Glomerular visceral epithelial cell (primary cell): ENCODE data around the gene OSTC.
A peak's percentile ranks its signal among the peaks of the same experiment; 100 is the strongest.
"Not testable (repeated sequence)": the region's sequence is repeated elsewhere in the genome, so short reads cannot be mapped to it uniquely, and the experiment has no call there.

ENCODE experiments used
- DNase-seq: peaks from one replicate; pipeline ENCODE4 v3.0.0-alpha.2; 2016; ENCODE audit errors: extremely low spot score

Gene OSTC

GRCh38 chr4:108646706-108647105 is 3.7 kb upstream of the OSTC start:
- DNase-seq = no peak

- DNase-seq = no peak
These were observed 562 bp upstream of the OSTC start for GRCh38 chr4:108649863-108650211.

GRCh38 chr4:108651014-108651791 is 804 bp downstream of the OSTC start:
- DNase-seq = peak; percentile 30

- no peak for DNase-seq
These were observed 12.2 kb downstream of the OSTC start for GRCh38 chr4:108662629-108663028.

GRCh38 chr4:108674356-108674977 is 24.1 kb downstream of the OSTC start:
- DNase-seq = no peak

GRCh38 chr4:108681321-108681809 is 31.0 kb downstream of the OSTC start:
- no peak for DNase-seq

- DNase-seq = peak; percentile 23
These were observed 33.1 kb downstream of the OSTC start for GRCh38 chr4:108683479-108683878.

GRCh38 chr4:108685036-108685686 is 34.8 kb downstream of the OSTC start:
- DNase-seq = no peak

- no peak for DNase-seq
These were observed 40.3 kb downstream of the OSTC start for GRCh38 chr4:108690738-108691137.

- no peak for DNase-seq
These were observed 42.8 kb downstream of the OSTC start for GRCh38 chr4:108693211-108693610.

- DNase-seq = no peak
These were observed 43.4 kb downstream of the OSTC start for GRCh38 chr4:108693819-108694218.

- DNase-seq = no peak
These were observed 44.0 kb downstream of the OSTC start for GRCh38 chr4:108694423-108694822.

- no peak for DNase-seq
These were observed 44.7 kb downstream of the OSTC start for GRCh38 chr4:108695062-108695461.

GRCh38 chr4:108696160-108696559 is 45.8 kb downstream of the OSTC start:
- no peak for DNase-seq

- peak; percentile 80 for DNase-seq
These were observed 49.8 kb downstream of the OSTC start for GRCh38 chr4:108700081-108700757.

GRCh38 chr4:108702960-108703359 is 52.6 kb downstream of the OSTC start:
- peak; percentile 32 for DNase-seq

- DNase-seq = no peak
These were observed 53.0 kb downstream of the OSTC start for GRCh38 chr4:108703370-108703769.

GRCh38 chr4:108703966-108704365 is 53.6 kb downstream of the OSTC start:
- DNase-seq = no peak

GRCh38 chr4:108706289-108706688 is 55.9 kb downstream of the OSTC start:
- no peak for DNase-seq

GRCh38 chr4:108709234-108709633 is 58.8 kb downstream of the OSTC start:
- DNase-seq = no peak

GRCh38 chr4:108709722-108710121 is 59.3 kb downstream of the OSTC start:
- DNase-seq = no peak

- DNase-seq = not testable (repeated sequence)
These were observed 60.2 kb downstream of the OSTC start for GRCh38 chr4:108710578-108710977.
